NCI-H1694 (cell line): ENCODE data around the gene STXBP6.

ENCODE experiments used
- DNase-seq: peaks from one replicate; lab custom pipeline; 2025; lab: John Stamatoyannopoulos, UW

STXBP6 gene

DNA sequence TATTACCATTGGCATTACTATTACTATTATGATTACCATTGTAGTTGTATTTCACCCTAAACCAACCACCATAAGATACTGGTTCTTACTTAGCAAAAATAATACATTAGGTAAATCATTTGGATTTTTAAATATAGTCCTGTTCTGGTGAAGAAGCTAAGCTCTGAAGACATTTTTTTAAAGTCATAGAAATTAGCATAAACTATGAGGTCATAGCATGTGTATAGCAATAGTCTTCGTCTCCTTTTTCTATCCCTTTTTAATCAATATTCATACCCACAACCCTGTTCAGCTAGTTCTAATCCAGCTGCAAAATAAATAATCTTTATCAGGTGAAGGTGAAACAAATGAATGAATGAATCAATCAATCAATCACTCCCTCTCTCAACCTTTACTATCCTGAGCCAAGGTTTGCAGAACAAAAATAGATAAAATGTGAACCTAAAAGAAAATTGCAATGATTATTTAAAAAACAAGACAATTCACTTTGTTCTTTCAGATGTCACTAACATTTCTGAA is 134.5 kb downstream of the STXBP6 start:
- no peak for DNase-seq

DNA sequence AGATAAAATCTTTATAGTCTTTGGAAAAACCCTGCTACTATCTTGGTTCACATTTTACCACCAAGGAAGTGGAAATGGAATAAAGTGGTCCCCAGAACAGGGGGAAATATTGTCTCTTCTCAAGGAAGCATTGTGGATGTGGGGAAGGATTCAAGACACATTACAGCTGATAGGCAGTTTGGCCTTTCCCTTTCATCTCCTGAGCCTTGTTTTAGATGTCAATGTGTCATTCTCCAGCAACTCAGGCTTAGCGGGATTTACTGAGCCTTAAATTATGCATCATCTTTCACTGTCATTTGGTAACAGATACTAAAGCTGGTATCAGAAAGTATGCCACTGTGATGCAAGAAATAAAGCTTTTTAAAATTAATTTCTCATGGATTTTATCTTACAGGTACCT is 136.2 kb downstream of the STXBP6 start:
- DNase-seq: no peak

DNA sequence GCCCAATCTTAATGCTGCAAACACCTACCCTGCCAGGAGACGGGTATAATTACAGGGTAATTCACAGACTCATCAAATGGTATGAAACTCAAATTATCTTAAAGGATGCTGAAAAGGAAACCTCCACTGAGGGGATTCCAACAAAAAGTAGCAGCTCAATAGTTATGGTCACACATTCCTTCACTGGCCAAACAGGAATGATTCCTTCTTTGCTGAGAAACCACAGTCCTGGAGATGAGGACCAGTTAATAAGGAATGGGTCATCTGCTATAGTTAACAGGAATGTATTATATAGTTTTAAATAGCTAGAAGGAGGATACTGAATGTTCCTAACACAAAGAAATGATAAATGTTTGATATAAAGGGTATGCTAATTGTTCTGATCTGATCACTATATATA is 136.9 kb downstream of the STXBP6 start:
- DNase-seq: no peak

DNA sequence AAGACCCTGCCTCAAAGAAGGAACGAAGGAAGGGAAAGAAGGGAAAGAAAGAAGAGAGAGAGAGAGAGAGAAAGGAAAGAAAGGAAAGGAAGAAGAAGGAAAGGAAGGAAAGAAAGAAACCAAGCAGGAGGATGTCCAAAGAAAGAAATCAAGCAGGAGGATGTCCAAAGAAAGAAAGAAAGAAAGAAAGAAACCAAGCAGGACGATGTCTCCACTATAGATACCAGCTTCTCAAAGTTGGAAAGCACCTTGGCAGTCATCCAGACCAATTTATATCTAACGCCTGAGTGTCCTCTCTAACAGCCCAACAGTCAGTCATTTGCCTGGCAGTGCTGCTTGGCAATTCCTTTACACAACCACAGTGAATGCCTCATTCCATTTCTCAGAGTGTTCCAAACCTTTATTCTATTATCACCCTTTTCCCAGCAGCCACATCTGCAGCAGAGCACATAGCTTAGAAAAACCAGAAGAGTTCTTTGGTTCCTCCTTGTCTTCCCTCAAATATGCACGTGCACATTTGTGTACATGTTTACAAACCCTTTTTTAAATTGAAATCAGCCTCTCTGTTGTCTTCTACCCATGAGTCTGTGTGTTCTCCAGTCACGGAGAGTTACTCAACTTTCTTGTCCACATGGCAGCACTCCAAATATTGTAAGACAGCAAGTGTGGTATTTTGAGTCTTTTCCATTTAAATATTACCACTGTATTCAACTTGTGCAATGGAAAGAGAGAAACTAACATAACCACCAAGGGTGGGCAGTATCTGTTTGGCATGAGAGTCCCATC is 138.4 kb downstream of the STXBP6 start:
- DNase-seq: no peak

DNA sequence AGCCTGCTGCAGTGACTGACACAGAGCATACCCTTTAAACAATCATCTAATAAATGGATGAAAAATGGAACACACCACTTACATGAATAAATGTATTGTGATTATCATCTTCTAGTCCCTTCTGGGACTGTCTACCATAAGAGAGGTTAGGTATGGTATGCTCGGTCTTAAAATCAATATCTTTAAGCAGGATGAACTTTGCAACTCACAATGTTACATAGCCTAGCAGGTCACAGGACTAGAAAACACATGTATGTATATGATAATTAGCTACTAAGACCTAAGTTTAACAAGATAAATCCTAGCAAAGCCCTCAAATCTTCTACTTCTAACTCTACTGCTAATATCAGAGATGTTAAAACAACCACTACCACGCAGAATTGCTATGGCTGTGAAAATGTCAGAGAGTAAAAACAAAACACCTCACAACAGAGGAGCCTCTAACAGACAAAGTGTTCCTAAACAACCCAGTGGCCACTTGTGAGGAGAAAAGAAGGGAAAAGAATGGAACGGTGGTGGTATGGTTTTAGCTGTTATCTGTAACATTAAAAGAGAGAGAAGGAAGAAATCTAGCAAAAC is 139.4 kb downstream of the STXBP6 start:
- no peak for DNase-seq

DNA sequence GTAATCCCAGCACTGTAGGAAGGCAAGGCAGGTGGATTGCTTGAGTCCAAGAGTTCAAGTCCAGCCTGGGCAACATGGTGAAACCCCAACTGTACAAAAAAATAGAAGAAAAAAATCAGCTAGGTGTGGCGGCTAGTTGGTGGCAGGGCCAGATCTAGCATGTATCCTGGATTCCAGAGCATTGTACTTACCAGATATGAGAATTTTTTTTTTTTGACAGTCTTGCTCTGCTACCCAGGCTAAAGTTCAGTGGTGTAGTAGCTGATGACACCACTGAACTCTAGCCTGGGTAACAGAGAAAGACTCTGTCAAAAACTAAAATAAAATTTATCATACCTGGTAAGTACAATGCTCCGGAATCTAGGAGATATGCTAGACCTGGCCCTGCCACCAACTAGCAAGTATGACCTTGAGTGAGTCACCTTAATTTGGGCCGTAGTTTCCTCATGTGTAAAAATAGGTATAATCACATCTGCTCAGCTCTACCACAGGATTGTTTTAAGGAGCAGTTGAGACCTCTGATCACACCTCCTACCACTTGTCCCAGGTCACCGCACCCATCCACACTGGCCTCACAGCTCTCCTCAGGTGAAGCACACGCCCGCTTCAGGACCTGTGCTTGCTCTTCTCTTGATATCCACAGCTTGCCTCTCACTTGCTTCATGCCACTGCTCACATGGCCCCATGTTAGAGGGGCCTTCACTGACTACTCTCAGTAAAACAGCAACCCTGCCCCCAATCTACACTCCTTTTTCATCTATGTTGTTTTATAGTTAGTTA is 140.2 kb downstream of the STXBP6 start:
- no peak for DNase-seq

DNA sequence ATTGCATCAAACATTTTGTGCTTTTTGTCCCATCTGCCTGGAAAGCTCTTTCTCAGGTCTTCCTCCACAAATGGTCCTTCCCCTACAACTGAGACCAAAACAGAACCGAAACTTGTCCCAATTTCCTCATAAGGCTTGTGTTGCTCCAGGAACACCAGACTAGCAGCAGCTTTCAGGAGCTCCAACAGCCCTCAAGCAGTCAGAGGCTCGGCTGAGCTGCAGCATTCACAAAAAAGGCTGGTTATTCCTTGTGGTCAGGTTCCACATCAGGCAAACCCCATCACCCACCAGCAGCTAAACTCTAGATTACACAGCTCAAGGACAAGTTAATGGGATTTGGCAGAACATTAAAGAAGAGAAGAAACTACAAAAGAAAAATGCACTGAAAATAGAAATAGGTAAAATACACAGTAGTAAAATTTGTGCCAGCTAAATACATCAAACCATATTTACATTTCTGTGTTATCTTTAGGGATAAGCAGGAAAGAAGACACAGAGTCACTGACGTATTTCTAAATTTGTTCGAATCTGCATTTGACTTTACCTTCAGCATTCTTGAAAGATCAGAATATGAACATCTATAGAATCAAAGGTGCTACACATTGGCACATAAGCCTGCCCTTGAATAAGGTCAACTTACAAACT is 141.2 kb downstream of the STXBP6 start:
- DNase-seq: no peak

DNA sequence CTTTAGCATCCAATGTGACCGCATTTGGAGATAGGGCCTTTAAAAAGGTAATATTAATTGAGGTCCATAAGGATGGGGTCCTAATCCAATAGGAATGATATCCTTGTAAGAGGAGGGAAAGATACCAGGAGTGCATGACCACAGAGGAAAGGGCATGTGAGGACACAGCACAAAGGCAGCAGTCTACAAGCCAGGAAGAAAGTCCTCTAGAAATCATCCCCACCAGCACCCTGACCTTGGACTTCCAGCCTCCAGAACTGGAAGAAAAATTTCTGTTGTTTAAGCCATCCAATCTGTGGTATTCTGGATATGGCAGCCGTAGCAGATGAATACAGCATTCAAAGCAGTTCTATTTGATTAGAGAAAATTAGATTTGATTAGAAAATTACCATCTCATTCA is 145.4 kb downstream of the STXBP6 start:
- no peak for DNase-seq

DNA sequence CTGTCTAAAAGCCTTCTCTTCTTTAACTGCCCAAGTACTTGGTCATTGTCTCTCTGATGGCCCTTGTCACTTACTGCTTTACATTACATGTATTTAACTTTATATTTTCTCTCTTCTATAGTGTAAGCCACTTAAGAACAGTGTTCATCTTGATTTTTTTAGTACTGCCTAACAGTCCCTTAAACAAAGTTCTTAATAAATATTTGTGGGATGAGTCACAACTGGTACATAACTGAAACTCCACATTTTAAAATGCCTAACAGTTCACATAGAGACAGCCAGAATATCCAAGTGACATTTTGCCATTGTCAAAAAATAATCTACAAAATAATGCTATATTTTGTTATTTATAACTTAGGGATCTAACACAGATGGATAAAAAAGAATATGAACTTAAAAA is 146.6 kb downstream of the STXBP6 start:
- DNase-seq: no peak

DNA sequence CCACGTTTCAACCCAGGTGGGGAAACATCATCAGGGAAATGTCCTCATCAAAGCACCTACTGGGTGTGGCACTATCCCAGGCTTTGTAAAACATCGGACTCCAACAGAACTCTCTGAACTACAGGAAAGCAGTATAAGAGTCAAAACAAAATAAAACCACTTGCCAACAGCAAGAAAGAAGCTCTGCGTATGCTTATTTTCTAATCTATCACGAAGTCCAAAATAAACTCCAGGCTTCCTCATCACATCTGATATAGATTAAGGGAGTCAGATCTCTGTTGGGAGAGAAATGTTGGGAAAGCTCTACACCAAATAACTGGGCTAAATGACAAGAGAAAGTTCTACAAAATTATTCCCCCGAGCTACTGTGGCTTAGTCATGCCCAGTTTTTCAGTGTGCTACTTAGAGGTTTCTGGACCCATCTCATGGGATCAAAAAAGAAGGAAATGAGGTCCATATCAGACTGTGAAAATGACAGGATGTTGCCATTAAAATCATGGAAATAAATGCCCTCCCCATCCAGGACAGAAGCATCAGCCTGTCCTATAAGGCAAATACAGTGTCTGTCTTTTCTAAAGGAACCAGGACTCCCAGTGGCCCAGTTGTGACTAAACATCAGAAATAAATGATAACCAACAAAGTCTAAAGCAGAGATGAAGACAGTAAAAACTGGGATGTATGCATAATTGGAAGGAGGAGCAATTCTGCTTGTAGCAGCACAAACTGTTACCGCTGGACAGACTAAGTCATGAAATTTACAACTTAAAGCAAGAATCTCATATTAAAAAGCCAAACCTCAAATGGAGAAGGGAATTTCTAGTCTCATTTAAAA is 149.5 kb downstream of the STXBP6 start:
- DNase-seq: no peak

DNA sequence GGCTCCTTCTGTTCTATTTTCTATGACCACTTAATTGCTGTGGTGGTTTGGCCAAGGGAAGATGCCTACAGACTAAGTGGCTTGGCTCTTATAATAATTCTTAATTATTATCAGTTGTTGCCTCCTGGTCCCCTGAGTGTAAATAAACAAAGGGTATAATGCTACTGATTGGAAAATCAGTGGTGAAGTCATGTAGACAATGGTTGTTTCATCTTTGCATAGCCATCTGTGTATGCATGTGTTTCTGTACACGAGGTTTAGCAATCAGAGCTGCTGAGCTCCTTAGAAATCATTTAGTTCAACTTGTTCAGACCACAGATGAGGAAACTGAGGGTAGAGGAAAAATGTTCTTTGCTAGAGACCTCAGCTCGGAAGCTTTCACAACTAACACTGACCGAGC is 152.2 kb downstream of the STXBP6 start:
- DNase-seq: no peak

DNA sequence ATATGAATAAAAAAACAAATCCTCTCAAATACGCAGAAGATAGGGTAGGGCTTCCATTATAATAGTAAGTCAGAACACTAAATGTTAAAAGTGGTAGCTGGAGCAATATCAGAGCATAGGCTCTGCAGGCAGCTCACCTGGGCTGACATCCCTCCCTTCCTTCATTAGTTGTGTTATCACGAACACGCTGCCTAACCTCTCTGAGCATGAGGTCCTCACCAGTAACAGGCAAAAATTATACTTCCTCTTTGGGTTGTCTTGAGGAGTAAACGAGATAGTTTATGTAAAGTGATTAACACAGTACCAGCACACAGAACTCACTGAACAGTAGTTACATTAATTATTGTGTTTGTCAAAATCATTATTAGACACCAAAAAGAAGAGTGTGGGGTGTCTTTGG is 154.3 kb downstream of the STXBP6 start:
- no peak for DNase-seq

DNA sequence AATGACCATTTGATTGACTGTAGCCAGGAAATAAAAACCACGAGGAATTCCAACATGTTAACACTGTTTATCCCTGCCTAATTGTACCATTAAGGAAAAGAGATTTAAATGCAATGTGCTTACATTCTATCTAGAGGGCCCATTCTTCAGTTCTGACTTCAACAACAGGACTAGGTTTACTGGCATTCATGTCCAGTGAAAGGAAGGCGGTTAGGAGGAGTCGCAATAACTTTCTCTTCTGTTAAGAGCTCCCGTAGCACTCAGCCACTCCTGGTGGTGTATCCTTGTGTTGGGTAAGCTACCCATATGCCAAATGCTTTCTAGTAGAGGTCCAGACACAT is 154.7 kb downstream of the STXBP6 start:
- DNase-seq: no peak

DNA sequence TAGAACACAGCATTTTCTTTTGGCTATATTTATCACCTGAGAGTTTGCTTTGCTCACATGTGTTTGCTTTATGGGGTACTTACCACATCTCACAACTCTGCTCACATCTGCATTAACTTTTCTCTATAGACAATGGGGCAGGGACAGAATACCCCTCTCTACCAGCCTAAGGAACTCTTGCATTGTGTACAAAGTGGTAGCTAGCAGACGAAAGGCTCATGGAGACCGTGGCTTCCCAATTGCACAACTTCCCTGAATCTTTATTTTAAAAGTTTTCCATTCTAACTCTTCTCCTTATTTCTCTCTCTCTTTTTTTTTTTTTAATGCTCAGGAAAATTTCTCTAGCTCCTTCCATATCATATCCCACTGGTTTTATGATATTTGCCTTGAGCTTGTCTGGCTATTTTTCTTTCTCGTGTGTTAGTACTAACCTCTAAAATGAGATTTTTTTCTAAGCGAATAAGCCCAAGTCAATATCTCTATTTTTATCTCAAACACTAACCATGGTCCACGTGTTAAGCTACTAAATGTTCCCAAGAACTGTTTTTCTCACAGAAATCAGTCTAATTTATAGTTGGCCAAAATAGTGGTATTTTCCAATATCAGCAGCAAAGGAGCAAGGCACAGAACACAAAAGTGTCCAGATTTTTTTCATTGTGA is 155.2 kb downstream of the STXBP6 start:
- no peak for DNase-seq

DNA sequence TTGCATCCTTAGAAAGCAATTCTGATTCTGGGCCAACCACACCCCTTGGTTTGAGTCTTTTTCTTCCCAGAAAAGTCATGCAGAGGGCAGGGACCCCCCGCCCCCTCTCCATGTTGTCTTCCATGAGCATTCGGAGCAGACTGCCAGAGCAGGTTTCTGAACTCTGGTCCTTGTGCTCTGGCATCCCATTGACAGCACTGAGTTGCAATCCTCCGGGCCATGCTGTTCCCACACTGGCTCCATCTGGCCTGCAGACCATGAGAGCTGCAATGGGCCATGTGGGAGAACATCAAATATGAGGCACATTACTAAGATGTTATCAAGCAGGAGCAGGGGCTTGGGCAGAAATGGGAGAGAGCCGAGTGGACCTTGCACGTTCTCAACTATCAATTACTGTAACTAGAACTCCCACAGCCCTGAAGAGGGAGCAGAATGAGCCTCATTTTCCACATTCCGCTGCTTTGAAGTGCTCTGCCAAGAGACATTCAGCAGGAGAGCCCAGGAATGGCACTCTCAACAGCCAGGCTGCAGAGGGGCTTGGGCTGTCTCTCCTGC is 157.4 kb downstream of the STXBP6 start:
- no peak for DNase-seq

DNA sequence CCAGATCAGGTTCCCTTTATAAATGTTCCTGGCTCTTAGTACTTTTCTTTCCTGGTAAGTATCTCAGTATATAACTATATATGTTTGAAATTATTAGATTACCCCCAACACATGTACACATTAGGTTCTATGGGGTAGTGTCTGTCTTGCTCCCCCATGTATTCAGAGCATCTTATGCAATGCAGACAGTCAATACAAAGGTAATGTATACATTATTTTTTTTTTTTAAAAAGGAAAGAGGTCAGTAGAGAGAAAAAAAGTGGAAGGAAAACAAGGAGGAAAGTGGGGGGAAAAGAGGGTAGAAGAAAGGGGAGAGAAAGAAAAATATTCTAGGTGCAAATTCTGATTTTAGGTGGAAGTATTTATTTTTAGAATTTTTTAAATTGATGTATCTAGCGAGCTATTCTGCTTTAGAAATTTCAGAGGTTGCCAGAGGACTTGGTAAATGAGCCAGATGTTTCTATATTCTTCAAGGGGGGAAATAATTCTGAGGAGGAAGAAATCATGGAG is 157.9 kb downstream of the STXBP6 start:
- no peak for DNase-seq

DNA sequence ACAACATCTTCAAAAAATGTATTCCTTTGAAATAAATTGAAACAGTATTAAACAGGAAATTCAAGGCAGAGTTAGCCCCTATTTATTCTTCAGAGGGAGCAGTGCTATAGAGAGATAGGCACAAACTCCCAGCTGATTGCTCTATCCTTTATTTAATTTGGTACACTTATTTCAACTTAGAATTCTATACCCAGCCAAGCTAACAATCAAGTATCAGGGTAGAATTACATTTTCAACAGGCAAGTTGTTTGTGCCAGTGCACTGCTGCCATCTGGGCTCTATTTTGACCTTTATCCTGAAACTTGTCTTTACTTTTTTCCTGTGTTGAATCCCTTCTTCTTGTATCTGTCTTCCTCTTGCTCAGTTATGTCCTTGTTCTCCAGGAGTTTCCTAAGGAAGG is 159.2 kb downstream of the STXBP6 start:
- no peak for DNase-seq

DNA sequence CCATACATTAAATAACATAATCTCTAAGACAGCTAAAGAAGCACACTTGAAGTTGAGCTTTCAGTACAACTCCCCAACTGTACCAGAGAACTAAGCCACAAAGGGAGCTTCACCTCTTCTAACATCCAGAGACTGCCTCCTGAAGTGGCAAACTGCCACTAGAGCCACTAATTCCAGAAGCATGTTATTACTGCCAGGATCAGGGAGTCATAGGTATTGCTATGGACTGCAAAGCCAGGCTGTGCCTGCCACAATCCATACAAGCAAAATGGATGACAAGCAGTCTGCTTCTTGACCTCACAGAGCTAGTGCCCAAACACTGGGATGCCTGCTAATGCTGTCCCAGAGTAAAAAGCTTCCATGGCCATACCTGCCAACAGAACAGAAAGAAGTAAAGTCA is 160.1 kb downstream of the STXBP6 start:
- DNase-seq: no peak

DNA sequence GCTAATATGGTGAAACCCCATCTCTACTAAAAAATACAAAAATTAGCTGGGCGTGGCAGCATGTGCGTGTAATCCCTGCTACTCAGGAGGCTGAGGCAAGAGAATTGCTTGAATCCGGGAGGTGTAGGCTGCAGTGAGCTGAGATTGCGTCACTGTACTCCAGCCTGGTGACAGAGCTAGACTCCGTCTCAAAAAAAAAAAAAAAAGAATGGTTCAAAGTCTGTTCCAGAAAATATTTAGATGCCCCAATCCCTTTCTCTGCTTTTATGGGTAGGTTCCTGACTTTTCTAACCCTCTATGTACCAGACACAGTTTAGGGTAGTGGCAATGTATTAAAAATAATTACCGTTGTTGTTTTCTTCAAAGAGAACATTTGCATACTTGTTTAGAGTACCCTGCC is 161.4 kb downstream of the STXBP6 start:
- no peak for DNase-seq

DNA sequence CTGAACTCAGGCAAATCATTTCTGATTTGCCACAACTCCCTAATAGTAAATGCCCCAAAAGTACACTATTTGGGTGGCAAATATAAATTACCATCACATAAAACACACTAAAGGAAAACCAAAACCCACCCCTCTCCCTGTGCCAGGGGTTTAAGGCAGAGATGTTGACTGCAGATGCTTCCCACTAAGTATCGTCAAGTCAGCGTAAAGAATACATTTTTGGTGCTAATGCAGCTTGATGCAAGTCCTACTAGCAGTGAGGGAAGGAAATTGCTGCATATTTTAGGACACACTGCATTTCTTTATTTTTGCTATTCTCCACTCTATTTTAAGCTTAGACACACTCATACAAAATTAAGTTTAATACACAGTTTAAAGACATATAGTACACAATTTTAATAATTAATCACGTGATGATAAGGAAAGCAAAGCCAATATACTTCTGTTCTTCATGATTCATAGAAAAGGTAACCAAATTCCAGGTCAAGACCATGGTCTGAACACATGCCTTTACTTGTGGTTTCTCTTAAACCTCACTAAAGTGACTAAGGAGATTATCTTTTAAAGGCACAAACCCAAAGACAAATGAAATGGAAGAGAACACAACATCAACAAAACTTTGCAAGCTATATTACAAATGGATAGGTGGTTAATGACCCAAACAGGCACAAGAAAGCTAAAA is 162.2 kb downstream of the STXBP6 start:
- no peak for DNase-seq
